ENCODE data around the gene KRT5.

DNA sequence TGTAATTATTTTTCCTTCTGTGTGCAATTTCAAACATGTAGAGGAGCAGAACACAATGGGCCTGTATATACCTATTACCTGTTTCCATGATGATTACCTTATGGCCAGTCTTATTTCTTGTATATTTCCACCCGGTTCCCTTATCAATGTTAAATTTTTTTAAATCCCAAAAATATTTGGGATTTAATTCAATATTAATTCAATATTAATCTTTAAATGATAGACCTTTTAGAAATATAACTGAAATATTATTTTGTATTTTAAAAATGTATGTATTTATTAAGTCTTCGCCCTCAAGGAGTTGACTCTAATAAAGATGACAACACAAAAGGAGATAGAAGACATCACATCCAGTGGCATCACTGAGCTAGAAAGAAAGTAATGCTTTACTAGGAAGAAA is 46.0 kb downstream of the KRT5 start:
- TF ChIP-seq CTCF (IDR thresholded peaks at IDR 0.05), result no peak
- no peak for TF ChIP-seq RAD21 (IDR thresholded peaks at IDR 0.05; ENCODE audit: low read length)
- TF ChIP-seq IRF3 (IDR thresholded peaks at IDR 0.05; ENCODE audit: low read depth, low read length), result no peak
- no peak for TF ChIP-seq POLR2AphosphoS5 (IDR thresholded peaks at IDR 0.05; ENCODE audit: low read depth, low read length)
- TF ChIP-seq ELF1 (IDR thresholded peaks at IDR 0.05), result no peak
- TF ChIP-seq, protein P1, sequence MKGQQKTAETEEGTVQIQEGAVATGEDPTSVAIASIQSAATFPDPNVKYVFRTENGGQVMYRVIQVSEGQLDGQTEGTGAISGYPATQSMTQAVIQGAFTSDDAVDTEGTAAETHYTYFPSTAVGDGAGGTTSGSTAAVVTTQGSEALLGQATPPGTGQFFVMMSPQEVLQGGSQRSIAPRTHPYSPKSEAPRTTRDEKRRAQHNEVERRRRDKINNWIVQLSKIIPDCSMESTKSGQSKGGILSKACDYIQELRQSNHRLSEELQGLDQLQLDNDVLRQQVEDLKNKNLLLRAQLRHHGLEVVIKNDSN (IDR thresholded peaks at IDR 0.05; ENCODE audit: borderline replicate concordance, low read depth), result no peak
- TF ChIP-seq REST (IDR thresholded peaks at IDR 0.05; ENCODE audit: low read depth, low read length), result no peak
- no peak for TF ChIP-seq TAF1 (IDR thresholded peaks at IDR 0.05; ENCODE audit: borderline replicate concordance, low read depth, low read length)
- TF ChIP-seq, protein P2, sequence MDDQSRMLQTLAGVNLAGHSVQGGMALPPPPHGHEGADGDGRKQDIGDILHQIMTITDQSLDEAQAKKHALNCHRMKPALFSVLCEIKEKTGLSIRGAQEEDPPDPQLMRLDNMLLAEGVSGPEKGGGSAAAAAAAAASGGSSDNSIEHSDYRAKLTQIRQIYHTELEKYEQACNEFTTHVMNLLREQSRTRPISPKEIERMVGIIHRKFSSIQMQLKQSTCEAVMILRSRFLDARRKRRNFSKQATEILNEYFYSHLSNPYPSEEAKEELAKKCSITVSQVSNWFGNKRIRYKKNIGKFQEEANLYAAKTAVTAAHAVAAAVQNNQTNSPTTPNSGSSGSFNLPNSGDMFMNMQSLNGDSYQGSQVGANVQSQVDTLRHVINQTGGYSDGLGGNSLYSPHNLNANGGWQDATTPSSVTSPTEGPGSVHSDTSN (IDR thresholded peaks at IDR 0.05), result no peak

Data from SK-N-SH (cell line).